ENCODE results near the gene MLLT10.
"Not testable (repeated sequence)": the region's sequence is repeated elsewhere in the genome, so short reads cannot be mapped to it uniquely, and the experiment has no call there.

Gene MLLT10

GRCh38 chr10:21603721-21604120, 69.7 kb downstream of the MLLT10 start:
- no peak for TF ChIP-seq YY1 (IDR thresholded peaks at IDR 0.05; ENCODE audit: insufficient read depth, insufficient read length)
- TF ChIP-seq SUZ12 (IDR thresholded peaks at IDR 0.05; ENCODE audit: extremely low read depth, insufficient read depth, insufficient read length) = no peak
- TF ChIP-seq ZNF274 (IDR thresholded peaks at IDR 0.05; ENCODE audit: low read depth, low read length) = no peak
- Histone ChIP-seq H3K9me3 (ENCODE audit: insufficient read depth, low read length) (no peaks in the 10 kb centered on the region), H3K4me1 (ENCODE audit: insufficient read depth, insufficient read length) (no peaks in the 10 kb centered on the region), H3K4me3 (ENCODE audit: insufficient read length, low read depth) (no peak overlapping the region), H3K36me3 (ENCODE audit: insufficient read depth, insufficient read length, low read length) (peaks cover 20% of the 10 kb centered on the region), H3K9ac (ENCODE audit: insufficient read length, low read depth) (no peak overlapping the region), H3K27me3 (ENCODE audit: insufficient read depth, insufficient read length) (no peaks in the 10 kb centered on the region)
- DNase-seq (ENCODE audit: low read depth, low spot score) = no peak

- H3K9ac ChIP-seq (ENCODE audit: insufficient read length, low read depth) = no peak overlapping the region
- no peak for DNase-seq (ENCODE audit: low read depth, low spot score)
- H3K4me1 ChIP-seq (ENCODE audit: insufficient read depth, insufficient read length) = no peaks in the 10 kb centered on the region
- H3K27me3 ChIP-seq (ENCODE audit: insufficient read depth, insufficient read length) = no peaks in the 10 kb centered on the region
- TF ChIP-seq ZNF274 (IDR thresholded peaks at IDR 0.05; ENCODE audit: low read depth, low read length) = no peak
- TF ChIP-seq SUZ12 (IDR thresholded peaks at IDR 0.05; ENCODE audit: extremely low read depth, insufficient read depth, insufficient read length) = no peak
- TF ChIP-seq YY1 (IDR thresholded peaks at IDR 0.05; ENCODE audit: insufficient read depth, insufficient read length) = no peak
- H3K36me3 ChIP-seq (ENCODE audit: insufficient read depth, insufficient read length, low read length) = peaks cover 20% of the 10 kb centered on the region
- no peak overlapping the region for H3K4me3 ChIP-seq (ENCODE audit: insufficient read length, low read depth)
- no peaks in the 10 kb centered on the region for H3K9me3 ChIP-seq (ENCODE audit: insufficient read depth, low read length)
Observed at GRCh38 chr10:21604651-21605050, 70.6 kb downstream of the MLLT10 start.

- Histone ChIP-seq H3K9me3 (ENCODE audit: insufficient read depth, low read length) (no peaks in the 10 kb centered on the region), H3K27me3 (ENCODE audit: insufficient read depth, insufficient read length) (no peaks in the 10 kb centered on the region), H3K4me1 (ENCODE audit: insufficient read depth, insufficient read length) (no peaks in the 10 kb centered on the region), H3K9ac (ENCODE audit: insufficient read length, low read depth) (no peak overlapping the region), H3K36me3 (ENCODE audit: insufficient read depth, insufficient read length, low read length) (peaks cover 20% of the 10 kb centered on the region), H3K4me3 (ENCODE audit: insufficient read length, low read depth) (no peak overlapping the region)
- no peak for TF ChIP-seq ZNF274 (IDR thresholded peaks at IDR 0.05; ENCODE audit: low read depth, low read length)
- no peak for TF ChIP-seq SUZ12 (IDR thresholded peaks at IDR 0.05; ENCODE audit: extremely low read depth, insufficient read depth, insufficient read length)
- no peak for TF ChIP-seq YY1 (IDR thresholded peaks at IDR 0.05; ENCODE audit: insufficient read depth, insufficient read length)
- no peak for DNase-seq (ENCODE audit: low read depth, low spot score)
Observed at GRCh38 chr10:21607907-21608306, 73.9 kb downstream of the MLLT10 start.

GRCh38 chr10:21614000-21614399, 80.0 kb downstream of the MLLT10 start:
- Histone ChIP-seq H3K9ac (ENCODE audit: insufficient read length, low read depth) (no peak overlapping the region), H3K4me1 (ENCODE audit: insufficient read depth, insufficient read length) (no peaks in the 10 kb centered on the region), H3K36me3 (ENCODE audit: insufficient read depth, insufficient read length, low read length) (peaks cover 6% of the 10 kb centered on the region), H3K27me3 (ENCODE audit: insufficient read depth, insufficient read length) (no peaks in the 10 kb centered on the region), H3K9me3 (ENCODE audit: insufficient read depth, low read length) (no peaks in the 10 kb centered on the region), H3K4me3 (ENCODE audit: insufficient read length, low read depth) (no peak overlapping the region)
- TF ChIP-seq SUZ12 (IDR thresholded peaks at IDR 0.05; ENCODE audit: extremely low read depth, insufficient read depth, insufficient read length) (no peak), YY1 (IDR thresholded peaks at IDR 0.05; ENCODE audit: insufficient read depth, insufficient read length) (no peak), ZNF274 (IDR thresholded peaks at IDR 0.05; ENCODE audit: low read depth, low read length) (no peak)
- no peak for DNase-seq (ENCODE audit: low read depth, low spot score)

GRCh38 chr10:21617267-21617666, 83.2 kb downstream of the MLLT10 start:
- no peak for DNase-seq (ENCODE audit: low read depth, low spot score)
- TF ChIP-seq ZNF274 (IDR thresholded peaks at IDR 0.05; ENCODE audit: low read depth, low read length) = no peak
- no peak for TF ChIP-seq YY1 (IDR thresholded peaks at IDR 0.05; ENCODE audit: insufficient read depth, insufficient read length)
- no peak for TF ChIP-seq SUZ12 (IDR thresholded peaks at IDR 0.05; ENCODE audit: extremely low read depth, insufficient read depth, insufficient read length)
- Histone ChIP-seq H3K4me3 (ENCODE audit: insufficient read length, low read depth) (no peak overlapping the region), H3K4me1 (ENCODE audit: insufficient read depth, insufficient read length) (no peaks in the 10 kb centered on the region), H3K36me3 (ENCODE audit: insufficient read depth, insufficient read length, low read length) (peaks cover 6% of the 10 kb centered on the region), H3K9ac (ENCODE audit: insufficient read length, low read depth) (no peak overlapping the region), H3K27me3 (ENCODE audit: insufficient read depth, insufficient read length) (no peaks in the 10 kb centered on the region), H3K9me3 (ENCODE audit: insufficient read depth, low read length) (no peaks in the 10 kb centered on the region)

- H3K36me3 ChIP-seq (ENCODE audit: insufficient read depth, insufficient read length, low read length) = peaks cover 32% of the 10 kb centered on the region
Observed at GRCh38 chr10:21623291-21623690, 89.3 kb downstream of the MLLT10 start.

GRCh38 chr10:21624421-21624820, 90.4 kb downstream of the MLLT10 start:
- H3K9ac ChIP-seq (ENCODE audit: insufficient read length, low read depth); H3K4me1 ChIP-seq (ENCODE audit: insufficient read depth, insufficient read length); H3K4me3 ChIP-seq (ENCODE audit: insufficient read length, low read depth); H3K27me3 ChIP-seq (ENCODE audit: insufficient read depth, insufficient read length); H3K9me3 ChIP-seq (ENCODE audit: insufficient read depth, low read length); DNase-seq (ENCODE audit: low read depth, low spot score): not testable (repeated sequence)
- H3K36me3 ChIP-seq (ENCODE audit: insufficient read depth, insufficient read length, low read length) = peaks cover 32% of the 10 kb centered on the region

More at GRCh38 chr10:21623291-21623690, 89.3 kb downstream of the MLLT10 start:
- no peaks in the 10 kb centered on the region for H3K27me3 ChIP-seq (ENCODE audit: insufficient read depth, insufficient read length)
- no peak for DNase-seq (ENCODE audit: low read depth, low spot score)
- H3K4me3 ChIP-seq (ENCODE audit: insufficient read length, low read depth) = no peak overlapping the region
- TF ChIP-seq SUZ12 (IDR thresholded peaks at IDR 0.05; ENCODE audit: extremely low read depth, insufficient read depth, insufficient read length) (no peak), YY1 (IDR thresholded peaks at IDR 0.05; ENCODE audit: insufficient read depth, insufficient read length) (no peak)
- H3K4me1 ChIP-seq (ENCODE audit: insufficient read depth, insufficient read length) = no peaks in the 10 kb centered on the region
- H3K9me3 ChIP-seq (ENCODE audit: insufficient read depth, low read length) = no peaks in the 10 kb centered on the region
- H3K9ac ChIP-seq (ENCODE audit: insufficient read length, low read depth) = no peak overlapping the region

- no peaks in the 10 kb centered on the region for H3K9me3 ChIP-seq (ENCODE audit: insufficient read depth, low read length)
- no peaks in the 10 kb centered on the region for H3K4me1 ChIP-seq (ENCODE audit: insufficient read depth, insufficient read length)
- H3K27me3 ChIP-seq (ENCODE audit: insufficient read depth, insufficient read length) = no peaks in the 10 kb centered on the region
- H3K36me3 ChIP-seq (ENCODE audit: insufficient read depth, insufficient read length, low read length) = peaks cover 32% of the 10 kb centered on the region
- DNase-seq (ENCODE audit: low read depth, low spot score) = no peak
- H3K9ac ChIP-seq (ENCODE audit: insufficient read length, low read depth) = no peak overlapping the region
- TF ChIP-seq YY1 (IDR thresholded peaks at IDR 0.05; ENCODE audit: insufficient read depth, insufficient read length) = no peak
- TF ChIP-seq ZNF274 (IDR thresholded peaks at IDR 0.05; ENCODE audit: low read depth, low read length) = no peak
- no peak for TF ChIP-seq SUZ12 (IDR thresholded peaks at IDR 0.05; ENCODE audit: extremely low read depth, insufficient read depth, insufficient read length)
- H3K4me3 ChIP-seq (ENCODE audit: insufficient read length, low read depth) = no peak overlapping the region
Observed at GRCh38 chr10:21624951-21625350, 90.9 kb downstream of the MLLT10 start.

Measured in NT2/D1 (cell line).